GM18499 (cell line): ENCODE measurements around the gene MARCHF3.

Experiments
- ATAC-seq: cut with Tn5 transposase; IDR thresholded peaks from one replicate; pipeline ENCODE4 v1.9.1; 2021; ENCODE audit warnings: moderate number of reproducible peaks; ENCODE audit not compliant: insufficient read depth, unreplicated experiment

MARCHF3 gene

GRCh38 chr5:126826619-126827215, 203.6 kb downstream of the MARCHF3 start:
- ATAC-seq: no peak

DNA sequence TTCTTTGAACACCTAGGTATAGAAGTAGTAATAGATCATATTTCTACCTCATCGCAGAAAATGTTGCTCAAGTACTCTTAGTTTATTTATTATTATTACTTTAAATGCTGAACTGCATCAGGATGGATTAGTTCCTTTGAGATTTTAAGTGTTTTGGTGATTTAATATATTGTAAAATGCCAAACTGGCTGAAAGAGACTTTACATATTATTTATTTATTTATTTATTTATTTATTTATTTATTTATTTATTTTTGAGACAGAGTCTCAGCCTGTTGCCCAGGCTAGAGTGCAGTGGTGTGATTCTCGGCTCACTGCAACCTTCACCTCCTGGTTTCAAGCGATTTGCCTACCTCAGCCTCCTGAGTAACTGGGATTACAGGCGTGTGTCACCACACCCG, 211.1 kb downstream of the MARCHF3 start:
- no peak for ATAC-seq

- ATAC-seq: no peak
These were observed 211.6 kb downstream of the MARCHF3 start for GRCh38 chr5:126818736-126819135.
